Measurements from ENCODE around the gene HYOU1. TPM values are rescaled to one million over a fixed set of nuclear protein-coding genes. Genes with fewer than 3 reads are reported as not detected.

HYOU1 gene
- total and polyA plus RNA-seq, 2 experiments from 2014 or later: 48.2 to 229 TPM

GRCh38 chr11:119062779-119063178, 5.8 kb upstream of the HYOU1 start (continued):
- no peak for TF ChIP-seq ETS1 (IDR thresholded peaks at IDR 0.05)
- TF ChIP-seq EZH2 (IDR thresholded peaks at IDR 0.05; ENCODE audit: low read depth, unreplicated experiment): no peak
- TF ChIP-seq ZNF331 (CRISPR knock-in tag; IDR thresholded peaks at IDR 0.05; ENCODE audit: low read depth): no peak

GRCh38 chr11:119061256-119061655, 4.3 kb upstream of the HYOU1 start:
- no peak overlapping the region for H3K4me3 ChIP-seq
- H2AFZ ChIP-seq: no peak overlapping the region
- peaks cover 10% of the 10 kb centered on the region for H3K79me2 ChIP-seq (replicated peaks; ENCODE audit: insufficient read depth)
- H3K36me3 ChIP-seq (ENCODE audit: insufficient read depth): no peaks in the 10 kb centered on the region
- H3K4me3 Mint-ChIP-seq: no peak overlapping the region
- H3K4me1 ChIP-seq (ENCODE audit: insufficient read depth): peaks cover 6% of the 10 kb centered on the region; the same call in 1 of the 2 replicates
- peaks cover 7% of the 10 kb centered on the region; the same call in 1 of the 2 replicates for H4K20me1 ChIP-seq (replicated peaks; ENCODE audit: insufficient read depth)
- no peaks in the 10 kb centered on the region for H3K27me3 ChIP-seq (ENCODE audit: insufficient read depth)
- peaks cover 9% of the 10 kb centered on the region for H3F3A ChIP-seq (replicated peaks; ENCODE audit: low read depth)
- H3K27ac ChIP-seq (ENCODE audit: low read depth): no peak overlapping the region
- 0 out of 2 replicates have a peak, but pooled peaks cover 4% of the 10 kb centered on the region for H3K9me2 ChIP-seq (ENCODE audit: insufficient read depth)
- peaks cover 8% of the 10 kb centered on the region for H3K36me3 Mint-ChIP-seq (ENCODE audit: low read depth)
- peaks cover 5% of the 10 kb centered on the region for H3K4me1 Mint-ChIP-seq
- peaks cover 7% of the 10 kb centered on the region; the same call in 1 of the 3 replicates for H3K9me3 Mint-ChIP-seq
- H3K27me3 Mint-ChIP-seq (ENCODE audit: insufficient read depth, low read depth, poor library complexity): peaks cover 8% of the 10 kb centered on the region
- DNase-seq (ENCODE audit: low spot score) (no peak), ATAC-seq (no peak)
- no peak overlapping the region for H3K4me2 ChIP-seq
- H3K27ac Mint-ChIP-seq: no peak overlapping the region
- TF ChIP-seq ZNF114 (CRISPR knock-in tag; IDR thresholded peaks at IDR 0.05): no peak
- TF ChIP-seq CREB1 (CRISPR knock-in tag; IDR thresholded peaks at IDR 0.05; ENCODE audit: low read depth): no peak
- no peak for TF ChIP-seq ZNF462 (CRISPR knock-in tag; IDR thresholded peaks at IDR 0.05)
- TF ChIP-seq EZH2 (IDR thresholded peaks at IDR 0.05; ENCODE audit: low read depth, unreplicated experiment): no peak
- TF ChIP-seq NANOG (IDR thresholded peaks at IDR 0.05; ENCODE audit: borderline replicate concordance): no peak
- no peak for TF ChIP-seq STAT1 (IDR thresholded peaks at IDR 0.05; ENCODE audit: unreplicated experiment)
- TF ChIP-seq JUNB (IDR thresholded peaks at IDR 0.05; ENCODE audit: unreplicated experiment): no peak
- TF ChIP-seq POLR2AphosphoS5 (IDR thresholded peaks at IDR 0.05; ENCODE audit: low read depth): no peak
- TF ChIP-seq REST (IDR thresholded peaks at IDR 0.05; ENCODE audit: unreplicated experiment): no peak
- no peak for TF ChIP-seq EZH2phosphoT487 (IDR thresholded peaks at IDR 0.05; ENCODE audit: unreplicated experiment)
- TF ChIP-seq ZNF331 (CRISPR knock-in tag; IDR thresholded peaks at IDR 0.05; ENCODE audit: low read depth): no peak
- no peak for TF ChIP-seq ETS1 (IDR thresholded peaks at IDR 0.05)
